WTC11 (cell line): ENCODE measurements around the gene CXXC1. TPM values are rescaled to one million over a fixed set of nuclear protein-coding genes. Genes with fewer than 3 reads are reported as not detected.

ENCODE experiments used
- ATAC-seq: fragments of 200-7000 bp; cut with Tn5 transposase; 2 replicates; pipeline ENCODE4 v1.10.0; 2021; ENCODE audit warnings: mild to moderate bottlenecking, moderate library complexity
- CTCF ChIA-PET: fragments of 300-600 bp; sonication (Branson Sonifier 250); formaldehyde crosslinking; loops from one replicate; lab custom pipeline; 2021; ENCODE audit warnings: antibody characterized with exemption; lab: Charles Lee
- POLR2A ChIA-PET: fragments of 350-600 bp; sonication (Branson Sonifier 250); formaldehyde crosslinking; loops from one replicate; lab custom pipeline; 2021; ENCODE audit warnings: antibody characterized with exemption; lab: Charles Lee
- DNase-seq: peaks from one replicate; pipeline ENCODE4 v3.0.0; 2021; ENCODE audit warnings: low spot score
- H3K27ac Mint-ChIP-seq: 2 replicates; pipeline ENCODE4 v1.8.0; 2021; ENCODE audit warnings: mixed read lengths
- H3K27me3 Mint-ChIP-seq: 2 replicates; pipeline ENCODE4 v1.8.0; 2021; ENCODE audit warnings: low read depth, mild to moderate bottlenecking, moderate library complexity, mixed read lengths
- H3K36me3 Mint-ChIP-seq: 2 replicates; pipeline ENCODE4 v1.8.0; 2021; ENCODE audit warnings: mixed read lengths
- H3K4me1 Mint-ChIP-seq: 2 replicates; pipeline ENCODE4 v1.8.0; 2022; ENCODE audit warnings: mixed read lengths
- H3K4me3 Mint-ChIP-seq: 2 replicates; pipeline ENCODE4 v1.8.0; 2021; ENCODE audit warnings: mild to moderate bottlenecking, moderate library complexity, mixed read lengths
- H3K9me3 Mint-ChIP-seq: 2 replicates; pipeline ENCODE4 v1.8.0; 2021; ENCODE audit warnings: mixed read lengths
- ATF3 ChIP-seq: sonication (generic); formaldehyde crosslinking; conservative IDR thresholded peaks from 2 replicates; pipeline ENCODE4 v1.8.1; 2022; ENCODE audit warnings: mild to moderate bottlenecking, missing genetic modification reagents
- CREB1 ChIP-seq: sonication (generic); formaldehyde crosslinking; IDR thresholded peaks from 2 replicates; pipeline ENCODE4 v1.8.0; 2023; ENCODE audit warnings: mild to moderate bottlenecking, missing genetic modification reagents
- CREM ChIP-seq: sonication (generic); formaldehyde crosslinking; IDR thresholded peaks from 2 replicates; pipeline ENCODE4 v1.8.1; 2022; ENCODE audit warnings: mild to moderate bottlenecking, missing genetic modification reagents, moderate library complexity
- E2F4 ChIP-seq: sonication (generic); formaldehyde crosslinking; IDR thresholded peaks from 2 replicates; pipeline ENCODE4 v1.8.1; 2022; ENCODE audit warnings: low read depth, mild to moderate bottlenecking, moderate library complexity, missing genetic modification reagents, borderline replicate concordance
- ELF4 ChIP-seq: sonication (generic); formaldehyde crosslinking; IDR thresholded peaks from 2 replicates; pipeline ENCODE4 v1.8.1; 2022; ENCODE audit warnings: low read depth, mild to moderate bottlenecking, moderate library complexity, missing genetic modification reagents
- ESRRA ChIP-seq: sonication (generic); formaldehyde crosslinking; IDR thresholded peaks from 2 replicates; pipeline ENCODE4 v1.8.1; 2022; ENCODE audit warnings: mild to moderate bottlenecking, missing genetic modification reagents, borderline replicate concordance
- FOXJ3 ChIP-seq: sonication (generic); formaldehyde crosslinking; IDR thresholded peaks from 2 replicates; pipeline ENCODE4 v1.9.0; 2021; ENCODE audit warnings: missing genetic modification reagents, mild to moderate bottlenecking, borderline replicate concordance
- GABPB1 ChIP-seq: sonication (generic); formaldehyde crosslinking; IDR thresholded peaks from 2 replicates; pipeline ENCODE4 v1.8.1; 2023; ENCODE audit warnings: mild to moderate bottlenecking, missing genetic modification reagents
- GRHL2 ChIP-seq: fragments of 250-450 bp; sonication (Bioruptor Pico); IDR thresholded peaks from 2 replicates; pipeline ENCODE4 v1.8.0; 2022; ENCODE audit warnings: mild to moderate bottlenecking, moderate library complexity; ENCODE audit not compliant: insufficient replicate concordance, severe bottlenecking
- JUN ChIP-seq: sonication (generic); formaldehyde crosslinking; IDR thresholded peaks from 2 replicates; pipeline ENCODE4 v1.8.0; 2023; ENCODE audit warnings: mild to moderate bottlenecking, missing genetic modification reagents
- MLX ChIP-seq: sonication (generic); formaldehyde crosslinking; IDR thresholded peaks from 2 replicates; pipeline ENCODE4 v1.8.1; 2023; ENCODE audit warnings: mild to moderate bottlenecking, missing genetic modification reagents, moderate library complexity
- MYBL2 ChIP-seq: sonication (generic); formaldehyde crosslinking; IDR thresholded peaks from 2 replicates; pipeline ENCODE4 v1.8.1; 2023; ENCODE audit warnings: mild to moderate bottlenecking, moderate library complexity, missing genetic modification reagents
- NFE2L1 ChIP-seq: sonication (generic); formaldehyde crosslinking; IDR thresholded peaks from 2 replicates; pipeline ENCODE4 v1.8.1; 2023; ENCODE audit warnings: missing genetic modification reagents
- NR1H2 ChIP-seq: sonication (generic); formaldehyde crosslinking; IDR thresholded peaks from 2 replicates; pipeline ENCODE4 v1.9.0; 2021; ENCODE audit warnings: mild to moderate bottlenecking, moderate library complexity, missing genetic modification reagents
- NR2C2 ChIP-seq: sonication (generic); formaldehyde crosslinking; IDR thresholded peaks from 2 replicates; pipeline ENCODE4 v1.8.0; 2022; ENCODE audit warnings: mild to moderate bottlenecking, missing genetic modification reagents
- OVOL2 ChIP-seq: fragments of 250-450 bp; sonication (Bioruptor Pico); IDR thresholded peaks from 2 replicates; pipeline ENCODE4 v1.9.0; 2021; ENCODE audit warnings: mild to moderate bottlenecking, borderline replicate concordance
- PRRX2 ChIP-seq: fragments of 250-450 bp; sonication (Bioruptor Pico); IDR thresholded peaks from 2 replicates; pipeline ENCODE4 v1.8.0; 2021; ENCODE audit warnings: mild to moderate bottlenecking
- RORB ChIP-seq: fragments of 250-450 bp; sonication (Bioruptor Pico); IDR thresholded peaks from 2 replicates; pipeline ENCODE4 v1.9.0; 2021; ENCODE audit warnings: mild to moderate bottlenecking
- SMAD3 ChIP-seq: sonication (generic); formaldehyde crosslinking; IDR thresholded peaks from 2 replicates; pipeline ENCODE4 v1.8.0; 2022; ENCODE audit warnings: missing genetic modification reagents, mild to moderate bottlenecking, borderline replicate concordance
- SMAD4 ChIP-seq: sonication (generic); formaldehyde crosslinking; IDR thresholded peaks from 2 replicates; pipeline ENCODE4 v1.8.0; 2022; ENCODE audit warnings: mild to moderate bottlenecking, missing genetic modification reagents
- TEAD1 ChIP-seq: sonication (generic); formaldehyde crosslinking; IDR thresholded peaks from 2 replicates; pipeline ENCODE4 v1.8.0; 2022; ENCODE audit warnings: mild to moderate bottlenecking, missing genetic modification reagents
- ZBTB21 ChIP-seq: sonication (generic); formaldehyde crosslinking; IDR thresholded peaks from 2 replicates; pipeline ENCODE4 v1.8.1; 2023; ENCODE audit warnings: mild to moderate bottlenecking, missing genetic modification reagents, borderline replicate concordance
- ZNF121 ChIP-seq: sonication (generic); formaldehyde crosslinking; IDR thresholded peaks from 2 replicates; pipeline ENCODE4 v1.8.0; 2023; ENCODE audit warnings: missing genetic modification reagents
- ZNF138 ChIP-seq: sonication (generic); formaldehyde crosslinking; conservative IDR thresholded peaks from 2 replicates; pipeline ENCODE4 v1.8.1; 2022; ENCODE audit warnings: mild to moderate bottlenecking, moderate library complexity, missing genetic modification reagents
- ZNF423 ChIP-seq: fragments of 250-450 bp; sonication (Bioruptor Pico); IDR thresholded peaks from 2 replicates; pipeline ENCODE4 v2.1.2; 2022; ENCODE audit warnings: mild to moderate bottlenecking, moderate library complexity
- ZNF671 ChIP-seq: fragments of 250-450 bp; sonication (Bioruptor Pico); IDR thresholded peaks from 2 replicates; pipeline ENCODE4 v1.8.0; 2021; ENCODE audit warnings: mild to moderate bottlenecking
- total RNA-seq: library from RNA; stranded (reverse); gene quantifications from 3 replicates; pipeline ENCODE4 v1.2.3, GENCODE V29; 2021
- TF ChIP-seq, protein P1 (sequence below): fragments of 250-450 bp; sonication (Bioruptor Pico); conservative IDR thresholded peaks from 2 replicates; pipeline ENCODE4 v1.9.0; 2021; ENCODE audit warnings: mild to moderate bottlenecking
- TF ChIP-seq, protein P2 (sequence below): sonication (generic); formaldehyde crosslinking; IDR thresholded peaks from 2 replicates; pipeline ENCODE4 v1.8.0; 2022; ENCODE audit warnings: mild to moderate bottlenecking, missing genetic modification reagents
- TF ChIP-seq, protein P3 (sequence below): fragments of 250-450 bp; sonication (Bioruptor Pico); IDR thresholded peaks from 2 replicates; pipeline ENCODE4 v1.8.0; 2021; ENCODE audit warnings: mild to moderate bottlenecking

Gene CXXC1
- total RNA-seq, 1 experiment from 2014 or later: 94.5 TPM

- TF ChIP-seq OVOL2 (no peak), NR2C2 (CRISPR knock-in tag) (no peak), ZBTB21 (CRISPR knock-in tag) (no peak), ZNF121 (CRISPR knock-in tag) (no peak), NR1H2 (CRISPR knock-in tag) (no peak), TEAD1 (CRISPR knock-in tag) (no peak), NFE2L1 (CRISPR knock-in tag) (no peak)
- TF ChIP-seq, protein P1, sequence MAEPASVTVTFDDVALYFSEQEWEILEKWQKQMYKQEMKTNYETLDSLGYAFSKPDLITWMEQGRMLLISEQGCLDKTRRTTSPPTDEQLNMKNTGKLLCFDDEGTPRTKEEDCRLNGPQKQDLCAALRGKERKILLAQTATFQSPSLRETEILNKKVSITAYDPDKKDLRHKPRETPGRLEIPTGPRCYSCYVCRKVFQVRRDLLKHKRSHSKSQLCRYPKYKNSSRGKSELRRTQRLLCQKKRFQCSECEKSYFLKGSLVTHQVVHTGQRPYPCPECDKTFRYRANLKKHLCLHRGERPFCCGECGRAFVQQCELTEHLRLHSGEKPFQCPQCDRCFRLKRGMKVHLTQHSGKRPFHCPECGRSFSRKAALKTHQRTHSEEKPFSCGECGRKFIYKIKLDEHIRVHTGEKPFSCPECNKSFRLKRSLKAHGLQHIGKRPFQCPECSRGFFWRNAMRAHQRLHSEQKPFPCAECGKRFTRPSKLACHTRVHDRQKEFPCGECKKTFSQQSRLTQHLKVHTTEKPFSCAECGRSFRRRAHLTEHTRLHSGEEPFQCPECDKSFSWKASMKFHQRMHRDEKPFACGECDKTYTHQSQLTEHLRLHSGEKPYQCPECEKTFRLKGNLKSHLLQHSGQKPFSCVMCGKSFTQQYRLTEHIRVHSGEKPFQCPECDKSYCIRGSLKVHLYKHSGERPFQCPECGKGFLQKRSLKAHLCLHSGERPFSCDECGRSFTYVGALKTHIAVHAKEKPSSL: no peak
Observed at GRCh38 chr18:50272568-50272967, 14.9 kb downstream of the CXXC1 start (continued).

DNA sequence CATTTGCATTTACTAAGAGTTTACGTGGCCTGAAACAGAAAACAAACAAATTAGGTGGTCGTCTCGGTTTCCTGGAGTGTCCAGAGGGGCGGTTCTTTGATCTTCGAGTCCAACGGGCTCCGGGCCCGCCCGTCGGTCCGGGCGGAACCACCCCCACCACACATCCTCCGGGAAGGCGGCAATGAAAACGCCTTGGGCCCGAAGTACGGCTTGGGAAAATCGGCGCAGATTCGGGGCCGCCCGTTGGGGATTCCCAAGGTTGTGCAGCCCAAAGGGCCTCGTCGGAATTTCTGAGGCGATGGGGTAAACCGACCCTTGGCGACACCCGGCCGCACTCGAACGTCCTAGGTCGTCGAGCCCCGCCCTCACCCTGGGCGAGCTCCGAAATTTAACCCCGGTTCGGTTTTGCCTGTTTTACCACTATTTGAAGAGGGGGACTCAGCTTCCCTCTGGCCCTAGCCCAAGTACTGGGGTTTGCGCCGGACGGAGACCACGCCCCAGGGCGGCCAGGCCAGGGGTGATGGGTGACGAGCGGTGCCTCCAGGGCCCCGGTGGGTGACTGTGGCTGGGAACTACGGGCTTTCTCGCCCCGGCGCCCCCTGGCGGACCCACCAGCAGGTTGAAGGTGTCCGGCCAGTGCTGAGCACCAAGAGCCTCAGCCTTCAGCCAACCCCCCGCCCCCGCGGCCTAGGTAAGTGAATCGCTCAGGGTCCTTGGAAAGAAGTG, 19.3 kb downstream of the CXXC1 start:
- peaks cover 16% of the 10 kb centered on the region for H3K4me1 Mint-ChIP-seq
- ATAC-seq (peak; percentile 93), DNase-seq (peak; percentile 95)
- POLR2A ChIA-PET: interaction anchor here (0.6 kb wide), 1 partner anchor 13 kb away, joined by 3 read pairs; the partner anchor contains the start of gene MBD1
- peak overlapping the region; percentile 89 for H3K4me3 Mint-ChIP-seq
- peaks cover 11% of the 10 kb centered on the region for H3K27me3 Mint-ChIP-seq
- CTCF ChIA-PET: interaction anchor here (0.6 to 1.4 kb wide), 16 partner anchors 13 to 173 kb away, joined by 3 to 12 read pairs (median 4); partner anchors contain the start of gene MBD1
- no peaks in the 10 kb centered on the region for H3K9me3 Mint-ChIP-seq
- no peak overlapping the region for H3K27ac Mint-ChIP-seq
- H3K36me3 Mint-ChIP-seq: peaks cover 23% of the 10 kb centered on the region
- TF ChIP-seq ELF4 (CRISPR knock-in tag) (no peak), RORB (no peak), SMAD4 (CRISPR knock-in tag) (no peak), NR1H2 (CRISPR knock-in tag) (no peak), TEAD1 (CRISPR knock-in tag) (0 out of 2 replicates have a peak, but pooled peaks have one; percentile 18), E2F4 (CRISPR knock-in tag) (no peak), NR2C2 (CRISPR knock-in tag) (no peak), SMAD3 (CRISPR knock-in tag) (no peak), GABPB1 (CRISPR knock-in tag) (no peak), GRHL2 (CRISPR knock-in tag) (no peak), ZNF138 (CRISPR knock-in tag) (no peak), ZNF423 (peak; percentile 84), ESRRA (CRISPR knock-in tag) (0 out of 2 replicates have a peak, but pooled peaks have one; percentile 31), ZNF671 (CRISPR knock-in tag) (no peak), CREM (CRISPR knock-in tag) (no peak), MYBL2 (CRISPR knock-in tag) (no peak), JUN (no peak), FOXJ3 (CRISPR knock-in tag) (no peak), ATF3 (no peak), CREB1 (no peak), PRRX2 (CRISPR knock-in tag) (peak; percentile 38; the same call in 1 of the 2 replicates), MLX (CRISPR knock-in tag) (no peak)
- TF ChIP-seq, protein P2, sequence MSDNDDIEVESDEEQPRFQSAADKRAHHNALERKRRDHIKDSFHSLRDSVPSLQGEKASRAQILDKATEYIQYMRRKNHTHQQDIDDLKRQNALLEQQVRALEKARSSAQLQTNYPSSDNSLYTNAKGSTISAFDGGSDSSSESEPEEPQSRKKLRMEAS (CRISPR knock-in tag): no peak; the same call in 1 of the 2 replicates
- TF ChIP-seq, protein P3, sequence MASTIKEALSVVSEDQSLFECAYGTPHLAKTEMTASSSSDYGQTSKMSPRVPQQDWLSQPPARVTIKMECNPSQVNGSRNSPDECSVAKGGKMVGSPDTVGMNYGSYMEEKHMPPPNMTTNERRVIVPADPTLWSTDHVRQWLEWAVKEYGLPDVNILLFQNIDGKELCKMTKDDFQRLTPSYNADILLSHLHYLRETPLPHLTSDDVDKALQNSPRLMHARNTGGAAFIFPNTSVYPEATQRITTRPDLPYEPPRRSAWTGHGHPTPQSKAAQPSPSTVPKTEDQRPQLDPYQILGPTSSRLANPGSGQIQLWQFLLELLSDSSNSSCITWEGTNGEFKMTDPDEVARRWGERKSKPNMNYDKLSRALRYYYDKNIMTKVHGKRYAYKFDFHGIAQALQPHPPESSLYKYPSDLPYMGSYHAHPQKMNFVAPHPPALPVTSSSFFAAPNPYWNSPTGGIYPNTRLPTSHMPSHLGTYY (CRISPR knock-in tag): peak; percentile 80; the same call in 1 of the 2 replicates
